IMR-90 (cell line): Measurements from ENCODE around the gene NME7.

Source experiments
- BHLHE40 ChIP-seq: fragments of 150-350 bp; IDR thresholded peaks from 2 replicates; pipeline ENCODE4 v1.6.1; 2016; ENCODE audit warnings: mild to moderate bottlenecking, low read depth, low read length
- CEBPB ChIP-seq: IDR thresholded peaks from 2 replicates; pipeline ENCODE4 v1.6.1; 2012; ENCODE audit warnings: low read depth, low read length, improper control_type of control experiment
- CTCF ChIP-seq: conservative IDR thresholded peaks from 2 replicates; pipeline ENCODE4 v1.5.1; 2012; ENCODE audit warnings: mild to moderate bottlenecking, low read depth, low read length, improper control_type of control experiment
- ELK1 ChIP-seq: fragments of 150-350 bp; IDR thresholded peaks from 2 replicates; pipeline ENCODE4 v1.6.1; 2016; ENCODE audit warnings: low read depth, mild to moderate bottlenecking, low read length, moderate library complexity, borderline replicate concordance
- FOS ChIP-seq: fragments of 150-350 bp; IDR thresholded peaks from 2 replicates; pipeline ENCODE4 v1.6.1; 2016; ENCODE audit warnings: low read depth, low read length
- MAFK ChIP-seq: IDR thresholded peaks from 2 replicates; pipeline ENCODE4 v1.6.1; 2012; ENCODE audit warnings: low read depth, low read length, improper control_type of control experiment
- MXI1 ChIP-seq: IDR thresholded peaks from 2 replicates; pipeline ENCODE4 v1.6.1; 2012; ENCODE audit warnings: low read depth, mild to moderate bottlenecking, low read length, moderate library complexity, borderline replicate concordance
- NFE2L2 ChIP-seq: fragments of 150-350 bp; IDR thresholded peaks from 2 replicates; pipeline ENCODE4 v1.6.1; 2016; ENCODE audit warnings: low read depth, mild to moderate bottlenecking, low read length
- POLR2A ChIP-seq: IDR thresholded peaks from 2 replicates; pipeline ENCODE4 v1.6.1; 2012; ENCODE audit warnings: mild to moderate bottlenecking, low read depth, low read length
- RAD21 ChIP-seq: IDR thresholded peaks from 2 replicates; pipeline ENCODE4 v1.6.1; 2012; ENCODE audit warnings: low read length, improper control_type of control experiment
- RFX5 ChIP-seq: IDR thresholded peaks from 2 replicates; pipeline ENCODE4 v1.8.0; 2012; ENCODE audit warnings: low read depth, mild to moderate bottlenecking, low read length, moderate library complexity
- SMC3 ChIP-seq: fragments of 150-350 bp; IDR thresholded peaks from 2 replicates; pipeline ENCODE4 v1.6.1; 2016; ENCODE audit warnings: low read depth, mild to moderate bottlenecking, antibody characterized with exemption, low read length, moderate library complexity
- TF ChIP-seq, protein P1 (sequence below): fragments of 150-350 bp; IDR thresholded peaks from 2 replicates; pipeline ENCODE4 v1.6.1; 2017; ENCODE audit warnings: mild to moderate bottlenecking, antibody characterized with exemption, low read length, low read depth

DNA sequence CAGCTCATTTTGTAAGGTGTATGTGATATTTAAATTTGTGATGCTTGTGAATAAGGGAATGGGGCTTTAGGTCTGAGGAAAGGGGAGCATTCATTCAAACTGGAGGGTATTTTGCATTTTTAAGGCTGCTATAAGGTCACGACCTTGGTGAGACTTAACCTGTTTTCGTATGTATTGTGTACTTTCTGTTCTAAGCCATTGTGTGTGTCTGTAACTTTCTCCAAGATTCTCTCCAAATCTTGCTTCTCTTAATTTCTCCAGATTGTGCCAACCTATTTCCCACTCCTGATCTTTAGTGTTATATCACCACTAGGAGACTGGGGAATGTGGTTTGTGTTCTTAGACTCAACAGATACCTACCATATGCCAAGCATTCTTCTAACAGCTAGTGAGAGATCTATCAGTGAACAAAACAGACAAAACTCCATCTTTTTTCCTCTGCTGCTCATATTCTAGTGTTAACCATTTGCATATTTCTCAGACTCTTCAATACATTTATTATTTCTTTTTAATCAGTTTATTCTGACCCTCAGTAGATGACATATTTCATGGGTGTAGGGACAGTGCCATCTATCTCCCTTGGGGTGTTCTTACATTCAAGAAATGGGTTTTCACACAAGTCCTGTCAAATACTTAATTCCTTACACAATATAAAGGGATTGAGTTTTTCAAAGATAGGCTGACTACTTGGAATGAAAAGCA lies 233.6 kb downstream of the NME7 start:
- TF ChIP-seq CTCF (peak; percentile 38), RAD21 (peak; percentile 50), CEBPB (no peak), RFX5 (no peak), POLR2A (no peak), ELK1 (no peak), SMC3 (peak; percentile 25; the same call in 1 of the 2 replicates), FOS (no peak), MAFK (no peak), BHLHE40 (no peak), MXI1 (no peak), NFE2L2 (no peak)
- TF ChIP-seq, protein P1, sequence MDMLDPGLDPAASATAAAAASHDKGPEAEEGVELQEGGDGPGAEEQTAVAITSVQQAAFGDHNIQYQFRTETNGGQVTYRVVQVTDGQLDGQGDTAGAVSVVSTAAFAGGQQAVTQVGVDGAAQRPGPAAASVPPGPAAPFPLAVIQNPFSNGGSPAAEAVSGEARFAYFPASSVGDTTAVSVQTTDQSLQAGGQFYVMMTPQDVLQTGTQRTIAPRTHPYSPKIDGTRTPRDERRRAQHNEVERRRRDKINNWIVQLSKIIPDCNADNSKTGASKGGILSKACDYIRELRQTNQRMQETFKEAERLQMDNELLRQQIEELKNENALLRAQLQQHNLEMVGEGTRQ, result no peak
